ENCODE data around the gene DCDC1.

DNA sequence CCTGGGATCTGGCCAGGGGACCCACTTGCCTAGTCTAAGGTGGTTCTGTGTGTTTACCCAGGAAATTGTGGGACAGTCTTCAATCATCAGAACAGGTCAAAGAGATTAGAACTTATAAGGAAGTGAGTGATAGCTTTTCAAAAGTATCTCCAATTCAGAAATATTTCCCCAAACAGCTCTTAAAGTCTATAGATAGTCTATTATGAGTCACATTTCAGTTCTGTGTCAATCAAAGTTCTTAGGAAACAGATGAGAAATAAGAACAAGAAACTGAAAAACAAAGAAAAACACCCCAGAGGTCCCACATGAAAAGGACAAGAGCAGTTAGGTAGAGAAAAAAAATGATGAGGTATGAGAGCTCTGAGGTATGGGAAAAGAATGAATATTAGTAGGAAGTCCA is 402.0 kb downstream of the DCDC1 start:
- no peak for TF ChIP-seq POLR2AphosphoS5 (IDR thresholded peaks at IDR 0.05)
- no peak for TF ChIP-seq POLR2A (IDR thresholded peaks at IDR 0.05)

Measured in suprapubic skin (tissue), 4 donors.